SJSA1 (cell line): ENCODE measurements around the gene C1QB. TPM values are rescaled to one million over a fixed set of nuclear protein-coding genes. Genes with fewer than 3 reads are reported as not detected.

Experiments used
- DNase-seq, 2 experiments: peaks; one replicate each; pipeline ENCODE4 v3.0.0-alpha.2; 2015 to 2020; ENCODE audit warnings: low spot score in 2 of 2, low read depth in 1 of 2
- H3K27ac ChIP-seq: fragments of 250-450 bp; sonication (Bioruptor Pico); 2 replicates; pipeline ENCODE4 v1.5.1; 2020; ENCODE audit warnings: mild to moderate bottlenecking, moderate library complexity
- H3K27me3 ChIP-seq: fragments of 250-450 bp; sonication (Bioruptor Pico); replicated peaks from 2 replicates; pipeline ENCODE4 v1.5.1; 2020; ENCODE audit warnings: mild to moderate bottlenecking, moderate library complexity
- H3K36me3 ChIP-seq: fragments of 250-450 bp; sonication (Bioruptor Pico); 2 replicates; pipeline ENCODE4 v1.5.1; 2020; ENCODE audit warnings: mild to moderate bottlenecking
- H3K4me1 ChIP-seq: fragments of 250-450 bp; sonication (Bioruptor Pico); replicated peaks from 2 replicates; pipeline ENCODE4 v1.6.1; 2021; ENCODE audit warnings: mild to moderate bottlenecking
- H3K4me3 ChIP-seq: fragments of 250-450 bp; sonication (Bioruptor Pico); 2 replicates; pipeline ENCODE4 v1.5.1; 2020; ENCODE audit warnings: mild to moderate bottlenecking
- H3K9me3 ChIP-seq: fragments of 250-450 bp; sonication (Bioruptor Pico); replicated peaks from 2 replicates; pipeline ENCODE4 v1.5.1; 2020; ENCODE audit warnings: mild to moderate bottlenecking
- total RNA-seq: library from RNA; depleted of rRNA; stranded (reverse); fragments of >200 nt; shearing (Covaris generic); gene quantifications from 2 replicates; pipeline ENCODE4 v1.2.3, GENCODE V29; 2014; rRNA removed

C1QB gene, protein sequence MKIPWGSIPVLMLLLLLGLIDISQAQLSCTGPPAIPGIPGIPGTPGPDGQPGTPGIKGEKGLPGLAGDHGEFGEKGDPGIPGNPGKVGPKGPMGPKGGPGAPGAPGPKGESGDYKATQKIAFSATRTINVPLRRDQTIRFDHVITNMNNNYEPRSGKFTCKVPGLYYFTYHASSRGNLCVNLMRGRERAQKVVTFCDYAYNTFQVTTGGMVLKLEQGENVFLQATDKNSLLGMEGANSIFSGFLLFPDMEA
- total RNA-seq, result not detected in 2 replicates

DNA sequence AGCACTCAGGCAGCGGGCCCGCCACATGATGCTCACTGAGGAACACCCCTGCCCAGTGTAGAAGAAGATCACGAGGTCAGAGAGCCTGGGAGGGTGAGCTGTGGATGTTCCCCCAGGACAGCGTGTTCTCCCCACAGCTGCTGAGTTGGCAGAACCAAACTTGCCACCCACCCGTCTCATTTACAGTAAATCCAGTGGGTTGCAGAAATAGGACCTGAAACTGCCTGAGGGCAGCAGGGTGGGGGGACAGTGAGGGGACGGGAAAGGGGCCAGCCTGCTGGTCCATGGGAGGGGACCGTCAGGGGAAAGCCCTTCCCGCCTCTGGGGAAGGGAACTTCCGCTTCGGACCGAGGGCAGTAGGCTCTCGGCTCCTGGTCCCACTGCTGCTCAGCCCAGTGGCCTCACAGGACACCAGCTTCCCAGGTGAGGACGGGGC lies at the start of gene C1QB:
Gene C1QB (plus strand): TSS at position 356 of the 436 bp plus-strand sequence. CDS start 6,227 bp downstream, outside the sequence.
- Histone ChIP-seq H3K27me3 (peaks cover 41% of the 10 kb centered on the region), H3K4me3 (no peak within 1 kb of the TSS), H3K4me1 (no peaks in the 10 kb centered on the region), H3K27ac (no peak within 1 kb of the TSS), H3K36me3 (no peaks in the 10 kb centered on the region), H3K9me3 (no peaks in the 10 kb centered on the region)
- DNase-seq, result no peak

DNA sequence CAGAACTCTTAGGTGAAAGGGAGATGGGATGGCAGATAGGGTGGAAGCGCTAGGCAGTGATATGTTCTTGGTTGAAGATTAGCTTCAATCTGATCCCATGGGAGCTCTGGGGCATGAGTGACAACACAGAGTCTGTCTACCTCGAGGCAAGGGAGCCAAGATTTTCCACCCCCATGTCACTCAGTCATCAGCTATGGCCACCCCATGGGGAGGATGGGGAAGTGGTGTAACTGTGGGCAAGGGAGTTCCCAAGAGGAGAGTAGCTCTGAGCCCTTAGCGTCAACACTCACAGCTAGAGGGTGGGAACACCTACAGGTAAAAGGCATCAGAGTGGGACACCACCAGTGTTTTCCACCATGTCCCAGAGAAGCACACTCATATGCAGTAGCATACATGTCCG lies 46.9 kb upstream of the C1QB start:
- no peak for DNase-seq

DNA sequence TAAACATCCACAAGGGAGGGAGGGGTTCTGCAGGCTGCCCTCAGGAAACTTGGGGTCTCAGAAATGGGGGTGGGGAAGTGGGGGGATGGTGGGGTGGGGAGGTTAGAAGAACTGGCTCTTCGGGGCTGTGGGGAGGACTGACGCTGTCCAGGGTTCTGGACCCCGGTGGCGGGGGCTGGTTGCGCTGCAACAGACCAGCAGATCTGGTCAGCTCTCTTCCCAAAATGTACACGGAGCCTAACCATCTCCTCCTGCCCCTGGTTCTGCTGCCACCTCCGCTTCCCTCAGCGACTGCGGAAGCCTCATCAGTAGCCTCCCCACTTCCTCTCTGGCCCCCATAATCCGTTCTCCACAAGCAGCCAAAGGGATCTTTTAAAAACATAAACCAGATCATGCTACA lies 45.9 kb upstream of the C1QB start:
- Histone ChIP-seq H3K27ac (no peak overlapping the region), H3K4me1 (no peaks in the 10 kb centered on the region), H3K9me3 (no peaks in the 10 kb centered on the region), H3K27me3 (peaks cover 19% of the 10 kb centered on the region), H3K36me3 (no peaks in the 10 kb centered on the region), H3K4me3 (no peak overlapping the region)
- no peak for DNase-seq

More for the DNA sequence above, 46.9 kb upstream of the C1QB start:
- Histone ChIP-seq H3K4me1 (no peaks in the 10 kb centered on the region), H3K27ac (no peak overlapping the region), H3K4me3 (no peak overlapping the region), H3K36me3 (no peaks in the 10 kb centered on the region), H3K27me3 (peaks cover 23% of the 10 kb centered on the region), H3K9me3 (no peaks in the 10 kb centered on the region)

DNA sequence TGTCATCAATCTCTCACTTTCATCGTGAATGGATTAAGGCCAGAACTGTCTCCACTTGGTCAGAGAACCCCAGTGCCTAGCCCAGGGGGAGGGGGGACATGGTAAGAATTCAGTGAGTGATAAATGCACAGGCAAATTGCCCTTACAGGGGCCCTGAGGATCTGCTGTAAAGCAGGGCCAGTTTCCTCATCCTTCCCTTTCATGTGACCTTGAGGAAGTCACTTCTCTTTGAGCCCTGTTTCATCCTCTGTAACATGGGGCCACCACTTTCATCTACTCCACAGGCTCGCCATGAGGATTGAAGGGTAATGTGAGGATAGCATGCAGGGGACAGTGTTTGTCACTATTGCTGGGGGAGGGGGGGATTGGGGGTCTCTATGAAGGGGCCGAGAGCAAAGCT lies 44.7 kb upstream of the C1QB start:
- no peak overlapping the region for H3K4me3 ChIP-seq
- no peaks in the 10 kb centered on the region for H3K9me3 ChIP-seq
- no peaks in the 10 kb centered on the region for H3K36me3 ChIP-seq
- DNase-seq, result no peak
- H3K4me1 ChIP-seq, result no peaks in the 10 kb centered on the region
- peaks cover 12% of the 10 kb centered on the region for H3K27me3 ChIP-seq
- H3K27ac ChIP-seq, result no peak overlapping the region

DNA sequence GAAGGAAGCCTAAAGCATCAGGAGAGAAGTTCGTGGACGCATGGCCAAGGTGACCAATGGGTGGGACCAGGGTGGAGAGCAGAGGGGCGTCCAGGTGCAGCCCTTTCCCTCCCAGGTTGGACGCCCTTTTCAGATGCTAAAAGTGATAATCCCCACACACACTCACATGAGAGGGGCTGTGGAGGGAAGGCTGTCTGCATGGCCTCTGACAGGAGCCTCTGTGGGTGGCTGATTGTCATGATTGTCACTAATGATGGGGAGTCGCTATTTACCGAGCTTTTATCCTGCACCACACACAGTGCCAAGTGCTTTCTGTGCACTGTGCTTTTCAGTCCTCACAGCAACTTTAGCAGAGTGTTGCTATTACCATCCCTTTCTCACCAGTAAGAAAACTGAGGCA lies 43.7 kb upstream of the C1QB start:
- no peak overlapping the region for H3K4me3 ChIP-seq
- H3K27ac ChIP-seq, result no peak overlapping the region
- no peak for DNase-seq
- no peaks in the 10 kb centered on the region for H3K4me1 ChIP-seq
- no peaks in the 10 kb centered on the region for H3K9me3 ChIP-seq
- H3K27me3 ChIP-seq, result peaks cover 20% of the 10 kb centered on the region
- no peaks in the 10 kb centered on the region for H3K36me3 ChIP-seq

DNA sequence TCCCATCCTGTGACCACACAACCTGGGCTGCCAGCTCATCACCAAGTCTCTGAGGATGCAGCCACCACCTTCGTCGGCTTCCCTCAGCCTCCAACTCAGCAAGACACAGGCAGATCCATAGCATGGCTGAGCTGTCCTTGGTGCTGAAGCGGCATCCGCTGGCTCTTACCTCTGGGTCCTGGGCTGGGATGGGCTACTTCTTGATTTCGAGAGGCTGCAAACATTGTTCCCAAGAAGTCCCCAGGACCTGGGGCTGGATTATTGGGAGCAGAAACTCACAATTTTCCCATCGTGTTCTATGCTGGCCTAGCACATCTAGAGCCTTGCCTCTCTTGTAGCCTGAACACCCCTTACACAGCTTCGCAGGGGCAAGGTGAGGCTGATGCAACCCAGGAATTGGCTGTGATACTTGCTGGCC lies 41.5 kb upstream of the C1QB start:
- DNase-seq, result peak in 1 of 2 experiments; percentile 38
- H3K36me3 ChIP-seq, result no peaks in the 10 kb centered on the region
- H3K4me1 ChIP-seq, result no peaks in the 10 kb centered on the region
- no peaks in the 10 kb centered on the region for H3K9me3 ChIP-seq
- H3K27me3 ChIP-seq, result peaks cover 32% of the 10 kb centered on the region
- no peak overlapping the region for H3K27ac ChIP-seq
- H3K4me3 ChIP-seq, result no peak overlapping the region

DNA sequence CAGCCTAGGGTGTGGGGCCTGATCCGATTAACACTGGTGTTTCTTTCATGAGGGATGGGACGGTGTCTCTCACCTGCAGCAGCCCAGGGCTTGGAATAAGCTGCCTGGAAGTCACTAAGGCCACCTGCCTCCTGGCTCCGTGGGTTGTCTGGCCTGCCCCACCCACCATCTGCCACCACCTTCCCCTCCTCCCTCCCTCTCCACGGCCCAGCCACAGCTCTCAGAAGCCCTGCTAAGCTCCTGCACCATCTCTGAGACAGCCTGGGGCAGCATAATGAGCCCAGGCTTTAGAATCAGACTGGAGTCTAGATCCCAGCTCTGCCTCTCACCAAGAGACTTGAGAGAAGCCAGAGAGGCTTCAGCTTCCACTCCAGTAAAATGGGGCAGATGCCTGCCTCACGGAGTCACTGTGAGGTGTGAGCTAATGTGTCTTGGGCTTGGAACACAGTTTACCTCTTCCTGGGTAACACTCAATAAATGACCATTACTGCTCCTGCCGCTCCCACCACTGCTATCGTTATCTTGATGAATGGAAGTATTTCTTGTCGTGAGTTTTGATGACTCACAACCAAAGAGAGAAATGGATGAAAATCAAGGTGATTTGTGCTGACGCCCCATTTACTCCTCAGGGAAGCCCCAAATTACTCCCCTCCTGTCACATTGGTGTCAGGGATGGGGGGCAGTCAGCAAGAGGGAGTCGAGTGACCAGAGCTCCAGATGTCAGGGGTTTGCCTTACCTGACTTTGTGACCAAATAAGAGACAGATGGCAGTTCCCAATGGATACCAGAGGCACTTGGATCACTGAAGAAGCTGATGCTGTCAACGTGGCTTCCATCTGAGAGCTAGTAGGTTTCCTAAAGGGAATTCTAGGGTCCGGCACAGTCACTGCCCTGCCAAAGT lies 40.1 kb upstream of the C1QB start:
- Histone ChIP-seq H3K4me1 (no peaks in the 10 kb centered on the region), H3K36me3 (no peaks in the 10 kb centered on the region), H3K27ac (no peak overlapping the region), H3K4me3 (no peak overlapping the region), H3K9me3 (no peaks in the 10 kb centered on the region), H3K27me3 (peaks cover 41% of the 10 kb centered on the region)
- DNase-seq, result no peak

DNA sequence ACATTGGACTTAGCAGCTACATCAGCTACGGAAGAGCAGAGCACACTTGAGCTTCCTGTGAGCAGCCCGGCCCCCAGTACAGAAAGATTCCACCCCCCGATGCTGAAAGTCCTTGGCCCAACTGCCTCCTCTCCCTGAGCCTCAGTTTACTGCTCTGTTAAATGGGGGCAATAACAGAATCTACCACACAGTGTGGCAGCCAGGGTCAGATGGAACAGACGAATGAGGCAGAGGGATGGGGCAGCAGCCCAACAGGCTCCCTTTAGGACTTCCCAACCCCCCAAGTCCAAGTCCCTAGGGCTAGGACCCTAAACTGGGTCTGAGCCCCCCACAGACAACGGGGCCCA lies 39.5 kb upstream of the C1QB start:
- no peaks in the 10 kb centered on the region for H3K4me1 ChIP-seq
- H3K9me3 ChIP-seq, result no peaks in the 10 kb centered on the region

DNA sequence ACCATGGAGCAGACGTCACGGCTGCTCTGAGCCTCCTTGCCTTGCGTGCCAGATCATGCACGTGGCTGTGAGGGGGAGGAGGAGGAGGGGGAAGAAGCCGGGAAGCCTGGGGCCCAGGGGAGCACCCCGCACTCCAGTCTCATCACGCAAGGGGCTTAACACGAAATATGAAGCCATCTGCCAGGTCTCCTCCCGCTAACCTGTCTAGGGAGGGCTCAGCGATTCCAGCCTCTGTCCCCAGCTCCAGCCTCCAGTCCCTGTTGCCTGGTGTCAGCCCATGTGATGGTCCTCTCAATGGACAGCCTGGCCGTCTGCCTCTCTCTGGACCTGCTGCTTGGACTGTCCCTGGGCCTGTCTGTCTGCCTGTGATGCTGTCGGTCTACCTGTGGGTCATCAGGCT lies 39.1 kb upstream of the C1QB start:
- no peak for DNase-seq
- H3K36me3 ChIP-seq, result no peaks in the 10 kb centered on the region
- H3K27ac ChIP-seq, result no peak overlapping the region
- H3K4me3 ChIP-seq, result no peak overlapping the region
- no peaks in the 10 kb centered on the region for H3K4me1 ChIP-seq
- peaks cover 51% of the 10 kb centered on the region for H3K27me3 ChIP-seq
- H3K9me3 ChIP-seq, result no peaks in the 10 kb centered on the region

More for the DNA sequence above, 39.5 kb upstream of the C1QB start:
- Histone ChIP-seq H3K27me3 (peaks cover 47% of the 10 kb centered on the region), H3K27ac (no peak overlapping the region), H3K4me3 (no peak overlapping the region), H3K36me3 (no peaks in the 10 kb centered on the region)
- no peak for DNase-seq

DNA sequence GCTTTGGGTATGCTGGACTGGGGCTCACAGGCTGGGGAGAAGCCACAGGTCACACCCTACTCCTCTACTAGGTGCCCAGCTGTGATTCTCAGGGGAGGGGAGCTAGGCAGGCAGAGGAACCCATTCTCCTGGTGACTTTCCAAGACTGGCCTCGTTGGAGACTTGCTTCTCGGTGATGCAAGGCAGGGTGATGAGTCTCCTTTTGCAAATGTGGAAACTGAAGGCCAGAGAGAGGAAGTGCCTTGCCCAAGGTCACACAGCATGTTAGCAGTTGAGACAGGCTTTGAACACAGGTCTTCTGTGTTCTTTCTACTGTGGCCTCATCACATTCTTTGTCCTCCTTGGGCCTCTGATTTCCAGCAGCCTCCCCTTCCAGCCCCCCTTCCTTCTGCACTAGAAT lies 37.1 kb upstream of the C1QB start:
- peaks cover 69% of the 10 kb centered on the region for H3K27me3 ChIP-seq
- no peak for DNase-seq

DNA sequence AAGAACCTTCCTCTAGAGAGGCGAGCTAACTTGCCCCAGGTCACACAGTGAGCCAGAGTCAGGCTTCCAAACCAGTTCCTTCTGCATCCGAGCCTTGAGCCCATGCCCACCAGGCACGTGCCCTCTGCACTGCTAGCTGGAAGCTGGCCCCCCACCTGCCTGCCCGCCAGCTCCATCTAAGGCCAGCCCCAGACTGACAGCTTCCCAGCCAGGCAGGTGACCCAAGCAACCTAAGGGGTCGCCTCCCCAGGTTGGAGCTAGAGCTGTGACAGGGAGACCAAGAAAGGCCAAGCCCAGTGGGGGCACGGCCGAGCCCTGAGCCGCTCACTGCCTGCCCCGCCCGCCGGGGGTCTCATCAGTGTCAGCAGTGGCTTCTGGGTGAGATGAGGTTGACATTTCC lies 36.5 kb upstream of the C1QB start:
- H3K9me3 ChIP-seq, result no peaks in the 10 kb centered on the region
- no peak for DNase-seq
- H3K4me3 ChIP-seq, result no peak overlapping the region
- H3K36me3 ChIP-seq, result no peaks in the 10 kb centered on the region
- no peak overlapping the region for H3K27ac ChIP-seq
- peaks cover 74% of the 10 kb centered on the region for H3K27me3 ChIP-seq
- no peaks in the 10 kb centered on the region for H3K4me1 ChIP-seq

More for the DNA sequence above, 37.1 kb upstream of the C1QB start:
- Histone ChIP-seq H3K27ac (no peak overlapping the region), H3K4me1 (no peaks in the 10 kb centered on the region), H3K9me3 (no peaks in the 10 kb centered on the region), H3K36me3 (no peaks in the 10 kb centered on the region), H3K4me3 (no peak overlapping the region)

DNA sequence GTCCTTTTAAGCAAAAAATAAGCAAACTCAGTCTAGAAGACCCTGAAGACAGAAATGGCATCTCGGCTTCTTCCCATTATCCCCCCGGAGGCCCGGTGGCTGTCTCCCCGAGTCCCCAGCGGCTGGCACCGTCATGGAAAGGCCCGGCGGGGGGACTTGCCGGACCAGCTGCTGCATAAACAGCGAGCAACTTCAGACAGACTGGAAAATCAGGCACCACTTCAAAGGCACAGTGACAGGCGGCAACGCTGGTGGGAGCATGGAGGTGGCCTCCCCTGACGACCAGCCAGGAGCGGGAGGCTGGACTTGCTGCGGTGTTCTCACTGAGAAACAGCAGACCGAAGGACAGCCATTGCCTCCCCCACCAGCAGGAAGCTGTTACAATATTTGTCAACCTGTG lies 35.0 kb upstream of the C1QB start:
- no peak overlapping the region for H3K4me3 ChIP-seq
- peaks cover 87% of the 10 kb centered on the region for H3K27me3 ChIP-seq
- H3K9me3 ChIP-seq, result no peaks in the 10 kb centered on the region
- no peak overlapping the region for H3K27ac ChIP-seq
- H3K4me1 ChIP-seq, result no peaks in the 10 kb centered on the region
- no peak for DNase-seq
- H3K36me3 ChIP-seq, result no peaks in the 10 kb centered on the region

DNA sequence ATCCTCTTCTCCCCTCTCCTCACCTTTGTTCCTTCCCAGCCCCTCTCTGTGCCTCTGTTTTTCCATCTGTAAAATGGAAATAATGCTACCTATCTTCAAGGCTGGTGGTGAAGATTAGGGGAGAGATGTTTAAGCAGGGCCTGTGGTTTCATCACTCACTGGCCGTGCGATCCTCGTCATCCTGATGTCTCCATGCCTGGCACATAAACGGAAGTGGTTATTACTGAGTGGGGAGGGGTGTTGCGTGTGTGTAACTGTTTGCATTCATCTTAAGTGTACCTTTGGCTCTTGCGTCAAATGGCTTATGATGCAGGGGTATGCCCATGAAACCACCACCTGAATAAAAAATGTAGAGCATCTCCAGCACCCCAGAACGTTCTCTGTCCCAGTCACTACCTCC lies 33.8 kb upstream of the C1QB start:
- no peak overlapping the region for H3K4me3 ChIP-seq
- H3K4me1 ChIP-seq, result no peaks in the 10 kb centered on the region
- no peak overlapping the region for H3K27ac ChIP-seq
- no peaks in the 10 kb centered on the region for H3K36me3 ChIP-seq
- H3K9me3 ChIP-seq, result no peaks in the 10 kb centered on the region
- DNase-seq, result no peak
- H3K27me3 ChIP-seq, result peaks cover 84% of the 10 kb centered on the region

DNA sequence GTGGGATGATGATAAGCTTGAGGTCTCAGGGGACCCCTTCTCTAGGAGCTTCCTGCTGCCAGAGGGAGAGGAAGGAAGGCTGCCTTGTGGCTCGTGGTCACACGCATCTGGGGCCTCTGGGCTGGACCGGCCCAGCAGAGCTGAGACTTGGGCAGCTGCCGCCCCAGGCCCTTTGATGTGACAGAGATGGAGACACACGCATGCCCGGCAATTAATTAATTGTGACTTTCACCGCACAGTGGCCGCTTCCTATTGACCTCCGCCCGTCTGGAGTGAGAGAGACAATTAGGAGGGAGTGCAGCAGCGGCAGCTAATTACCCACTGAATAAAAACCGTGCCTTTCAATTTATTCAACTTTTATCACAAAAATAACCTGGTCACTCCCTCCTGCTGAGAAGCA lies 33.2 kb upstream of the C1QB start:
- H3K4me3 ChIP-seq, result no peak overlapping the region
- H3K27ac ChIP-seq, result no peak overlapping the region
- H3K9me3 ChIP-seq, result no peaks in the 10 kb centered on the region
- H3K36me3 ChIP-seq, result no peaks in the 10 kb centered on the region
- DNase-seq, result no peak
- H3K4me1 ChIP-seq, result no peaks in the 10 kb centered on the region
- peaks cover 82% of the 10 kb centered on the region for H3K27me3 ChIP-seq
